GM23338 (cell line): ENCODE measurements around the gene BRINP2. TPM values are rescaled to one million over a fixed set of nuclear protein-coding genes. Genes with fewer than 3 reads are reported as not detected.

Source experiments
- ATAC-seq: fragments of 200-7000 bp; cut with Tn5 transposase; 3 replicates; pipeline ENCODE4 v1.9.1; 2020
- DNase-seq: peaks from one replicate; pipeline ENCODE4 v3.0.0-alpha.2; 2015; ENCODE audit warnings: low spot score
- H2AFZ ChIP-seq: fragments of 200-600 bp; sonication (generic); 2 replicates; pipeline ENCODE4 v1.8.0; 2016; ENCODE audit warnings: antibody characterized with exemption, mild to moderate bottlenecking, moderate library complexity
- H3F3A ChIP-seq: fragments of 200-600 bp; sonication (generic); replicated peaks from 2 replicates; pipeline ENCODE4 v1.8.0; 2017; ENCODE audit warnings: antibody characterized with exemption, mixed run types, low read depth
- H3K27ac ChIP-seq: fragments of 200-600 bp; sonication (generic); 2 replicates; pipeline ENCODE4 v1.6.1; 2016; ENCODE audit warnings: low read depth
- H3K27me3 ChIP-seq: fragments of 200-600 bp; sonication (generic); 2 replicates; pipeline ENCODE4 v1.8.0; 2016; ENCODE audit warnings: mild to moderate bottlenecking, mixed run types, moderate library complexity; ENCODE audit not compliant: insufficient read depth
- H3K36me3 ChIP-seq: fragments of 200-600 bp; sonication (generic); 2 replicates; pipeline ENCODE4 v1.8.0; 2016; ENCODE audit warnings: mild to moderate bottlenecking; ENCODE audit not compliant: insufficient read depth
- H3K4me1 ChIP-seq: fragments of 200-600 bp; sonication (generic); 2 replicates; pipeline ENCODE4 v1.8.0; 2016; ENCODE audit warnings: mild to moderate bottlenecking, moderate library complexity; ENCODE audit not compliant: insufficient read depth
- H3K4me2 ChIP-seq: fragments of 200-600 bp; sonication (generic); 2 replicates; pipeline ENCODE4 v1.7.1; 2017; ENCODE audit warnings: mixed run types
- H3K4me3 ChIP-seq: fragments of 200-600 bp; sonication (generic); 2 replicates; pipeline ENCODE4 v1.6.1; 2016; ENCODE audit warnings: mixed run types
- H3K79me2 ChIP-seq: fragments of 200-600 bp; sonication (generic); replicated peaks from 2 replicates; pipeline ENCODE4 v1.8.0; 2017; ENCODE audit warnings: mild to moderate bottlenecking; ENCODE audit not compliant: insufficient read depth
- H3K9me2 ChIP-seq: fragments of 200-600 bp; sonication (generic); 2 replicates; pipeline ENCODE4 v1.8.0; 2017; ENCODE audit not compliant: insufficient read depth
- H4K20me1 ChIP-seq: fragments of 200-600 bp; sonication (generic); replicated peaks from 2 replicates; pipeline ENCODE4 v1.8.0; 2017; ENCODE audit warnings: mild to moderate bottlenecking; ENCODE audit not compliant: insufficient read depth
- H3K27ac Mint-ChIP-seq: 2 replicates; pipeline ENCODE4 v1.8.0; 2020; ENCODE audit warnings: inconsistent platforms, mild to moderate bottlenecking, moderate library complexity, mixed read lengths
- H3K27me3 Mint-ChIP-seq: 3 replicates; pipeline ENCODE4 v1.8.0; 2022; ENCODE audit warnings: low read depth, mild to moderate bottlenecking, moderate library complexity, mixed read lengths, inconsistent platforms; ENCODE audit not compliant: insufficient read depth, poor library complexity
- H3K36me3 Mint-ChIP-seq: 3 replicates; pipeline ENCODE4 v1.8.0; 2021; ENCODE audit warnings: low read depth, mild to moderate bottlenecking, inconsistent platforms, moderate library complexity, mixed read lengths
- H3K4me1 Mint-ChIP-seq: 3 replicates; pipeline ENCODE4 v1.8.0; 2020; ENCODE audit warnings: mild to moderate bottlenecking, inconsistent platforms, mixed read lengths
- H3K4me3 Mint-ChIP-seq: 3 replicates; pipeline ENCODE4 v1.8.0; 2021; ENCODE audit warnings: moderate library complexity, mild to moderate bottlenecking, inconsistent platforms, mixed read lengths
- H3K9me3 Mint-ChIP-seq: 3 replicates; pipeline ENCODE4 v1.8.0; 2020; ENCODE audit warnings: moderate library complexity, mild to moderate bottlenecking, inconsistent platforms, mixed read lengths
- CTCF ChIP-seq, 2 experiments: fragments of 200-600 bp in 1 of 2; sonication (generic) in 1 of 2; conservative IDR thresholded peaks; 2 replicates each; pipeline versions ENCODE4 v1.5.1 to v1.6.1; 2016 to 2017; ENCODE audit warnings: antibody characterized with exemption in 2 of 2, low read depth in 2 of 2, mild to moderate bottlenecking in 2 of 2, moderate library complexity in 1 of 2
- EZH2 ChIP-seq: fragments of 200-600 bp; sonication (generic); IDR thresholded peaks from one replicate; pipeline ENCODE4 v1.8.0; 2017; ENCODE audit warnings: antibody characterized with exemption, mild to moderate bottlenecking, low read depth; ENCODE audit not compliant: unreplicated experiment
- EZH2phosphoT487 ChIP-seq: fragments of 200-600 bp; sonication (generic); IDR thresholded peaks from one replicate; pipeline ENCODE4 v1.8.1; 2018; ENCODE audit warnings: antibody characterized with exemption; ENCODE audit not compliant: unreplicated experiment
- POLR2AphosphoS5 ChIP-seq: IDR thresholded peaks from 2 replicates; pipeline ENCODE4 v1.6.1; 2016; ENCODE audit warnings: antibody characterized with exemption, low read depth
- STAT1 ChIP-seq: IDR thresholded peaks from one replicate; pipeline ENCODE4 v1.6.1; 2016; ENCODE audit warnings: antibody characterized with exemption; ENCODE audit not compliant: unreplicated experiment
- ZNF331 ChIP-seq: fragments of 250-450 bp; sonication (Bioruptor Pico); IDR thresholded peaks from 2 replicates; pipeline ENCODE4 v1.5.0; 2020; ENCODE audit warnings: low read depth, mild to moderate bottlenecking, moderate library complexity
- polyA plus RNA-seq: library from polyadenylated mRNA; unstranded; fragments of >200 nt; fragmentation: Nextera tagmentation; extraction: Ambion mirVana; gene quantifications from 2 replicates; pipeline ENCODE4 v1.2.1, GENCODE V29; 2016
- total RNA-seq: library from RNA; depleted of rRNA; stranded (reverse); fragments of >200 nt; shearing (Covaris generic); gene quantifications from 2 replicates; pipeline ENCODE4 v1.2.3, GENCODE V29; 2014
- TF ChIP-seq, protein P1 (sequence below): fragments of 250-450 bp; sonication (Bioruptor Pico); IDR thresholded peaks from 2 replicates; pipeline ENCODE4 v1.5.0; 2020; ENCODE audit warnings: mild to moderate bottlenecking, moderate library complexity
- TF ChIP-seq, protein P2 (sequence below): IDR thresholded peaks from one replicate; pipeline ENCODE4 v1.6.1; 2018; ENCODE audit warnings: antibody characterized with exemption; ENCODE audit not compliant: unreplicated experiment

BRINP2 gene
- total and polyA plus RNA-seq, 2 experiments from 2014 or later = 0.10 to 0.52 TPM

DNA sequence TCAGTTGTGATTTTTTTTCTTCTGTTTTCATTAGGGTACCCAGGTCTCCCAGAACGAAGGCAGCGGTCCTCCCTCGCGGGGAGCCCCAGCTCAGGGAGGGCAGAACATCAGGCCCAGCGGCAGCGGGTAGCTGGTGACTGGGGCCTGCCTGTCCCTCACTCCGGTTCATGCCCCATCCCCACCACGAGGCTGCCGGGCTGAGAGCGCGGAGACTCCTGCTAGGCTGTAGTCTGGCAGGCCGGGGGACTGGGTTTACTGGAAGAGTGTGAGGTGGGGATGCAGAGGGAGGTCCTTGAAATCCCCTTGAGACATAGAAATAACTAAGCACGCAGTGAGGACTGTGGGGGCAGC lies 10.5 kb downstream of the BRINP2 start (continued):
- TF ChIP-seq, protein P1, sequence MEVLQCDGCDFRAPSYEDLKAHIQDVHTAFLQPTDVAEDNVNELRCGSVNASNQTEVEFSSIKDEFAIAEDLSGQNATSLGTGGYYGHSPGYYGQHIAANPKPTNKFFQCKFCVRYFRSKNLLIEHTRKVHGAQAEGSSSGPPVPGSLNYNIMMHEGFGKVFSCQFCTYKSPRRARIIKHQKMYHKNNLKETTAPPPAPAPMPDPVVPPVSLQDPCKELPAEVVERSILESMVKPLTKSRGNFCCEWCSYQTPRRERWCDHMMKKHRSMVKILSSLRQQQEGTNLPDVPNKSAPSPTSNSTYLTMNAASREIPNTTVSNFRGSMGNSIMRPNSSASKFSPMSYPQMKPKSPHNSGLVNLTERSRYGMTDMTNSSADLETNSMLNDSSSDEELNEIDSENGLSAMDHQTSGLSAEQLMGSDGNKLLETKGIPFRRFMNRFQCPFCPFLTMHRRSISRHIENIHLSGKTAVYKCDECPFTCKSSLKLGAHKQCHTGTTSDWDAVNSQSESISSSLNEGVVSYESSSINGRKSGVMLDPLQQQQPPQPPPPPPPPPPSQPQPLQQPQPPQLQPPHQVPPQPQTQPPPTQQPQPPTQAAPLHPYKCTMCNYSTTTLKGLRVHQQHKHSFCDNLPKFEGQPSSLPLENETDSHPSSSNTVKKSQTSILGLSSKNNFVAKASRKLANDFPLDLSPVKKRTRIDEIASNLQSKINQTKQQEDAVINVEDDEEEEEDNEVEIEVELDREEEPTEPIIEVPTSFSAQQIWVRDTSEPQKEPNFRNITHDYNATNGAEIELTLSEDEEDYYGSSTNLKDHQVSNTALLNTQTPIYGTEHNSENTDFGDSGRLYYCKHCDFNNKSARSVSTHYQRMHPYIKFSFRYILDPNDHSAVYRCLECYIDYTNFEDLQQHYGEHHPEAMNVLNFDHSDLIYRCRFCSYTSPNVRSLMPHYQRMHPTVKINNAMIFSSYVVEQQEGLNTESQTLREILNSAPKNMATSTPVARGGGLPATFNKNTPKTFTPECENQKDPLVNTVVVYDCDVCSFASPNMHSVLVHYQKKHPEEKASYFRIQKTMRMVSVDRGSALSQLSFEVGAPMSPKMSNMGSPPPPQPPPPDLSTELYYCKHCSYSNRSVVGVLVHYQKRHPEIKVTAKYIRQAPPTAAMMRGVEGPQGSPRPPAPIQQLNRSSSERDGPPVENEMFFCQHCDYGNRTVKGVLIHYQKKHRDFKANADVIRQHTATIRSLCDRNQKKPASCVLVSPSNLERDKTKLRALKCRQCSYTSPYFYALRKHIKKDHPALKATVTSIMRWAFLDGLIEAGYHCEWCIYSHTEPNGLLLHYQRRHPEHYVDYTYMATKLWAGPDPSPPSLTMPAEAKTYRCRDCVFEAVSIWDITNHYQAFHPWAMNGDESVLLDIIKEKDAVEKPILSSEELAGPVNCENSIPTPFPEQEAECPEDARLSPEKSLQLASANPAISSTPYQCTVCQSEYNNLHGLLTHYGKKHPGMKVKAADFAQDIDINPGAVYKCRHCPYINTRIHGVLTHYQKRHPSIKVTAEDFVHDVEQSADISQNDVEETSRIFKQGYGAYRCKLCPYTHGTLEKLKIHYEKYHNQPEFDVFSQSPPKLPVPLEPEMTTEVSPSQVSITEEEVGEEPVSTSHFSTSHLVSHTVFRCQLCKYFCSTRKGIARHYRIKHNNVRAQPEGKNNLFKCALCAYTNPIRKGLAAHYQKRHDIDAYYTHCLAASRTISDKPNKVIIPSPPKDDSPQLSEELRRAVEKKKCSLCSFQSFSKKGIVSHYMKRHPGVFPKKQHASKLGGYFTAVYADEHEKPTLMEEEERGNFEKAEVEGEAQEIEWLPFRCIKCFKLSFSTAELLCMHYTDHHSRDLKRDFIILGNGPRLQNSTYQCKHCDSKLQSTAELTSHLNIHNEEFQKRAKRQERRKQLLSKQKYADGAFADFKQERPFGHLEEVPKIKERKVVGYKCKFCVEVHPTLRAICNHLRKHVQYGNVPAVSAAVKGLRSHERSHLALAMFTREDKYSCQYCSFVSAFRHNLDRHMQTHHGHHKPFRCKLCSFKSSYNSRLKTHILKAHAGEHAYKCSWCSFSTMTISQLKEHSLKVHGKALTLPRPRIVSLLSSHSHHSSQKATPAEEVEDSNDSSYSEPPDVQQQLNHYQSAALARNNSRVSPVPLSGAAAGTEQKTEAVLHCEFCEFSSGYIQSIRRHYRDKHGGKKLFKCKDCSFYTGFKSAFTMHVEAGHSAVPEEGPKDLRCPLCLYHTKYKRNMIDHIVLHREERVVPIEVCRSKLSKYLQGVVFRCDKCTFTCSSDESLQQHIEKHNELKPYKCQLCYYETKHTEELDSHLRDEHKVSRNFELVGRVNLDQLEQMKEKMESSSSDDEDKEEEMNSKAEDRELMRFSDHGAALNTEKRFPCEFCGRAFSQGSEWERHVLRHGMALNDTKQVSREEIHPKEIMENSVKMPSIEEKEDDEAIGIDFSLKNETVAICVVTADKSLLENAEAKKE = no peak
- TF ChIP-seq EZH2phosphoT487 (no peak), POLR2AphosphoS5 (no peak), EZH2 (no peak)
- TF ChIP-seq, protein P2, sequence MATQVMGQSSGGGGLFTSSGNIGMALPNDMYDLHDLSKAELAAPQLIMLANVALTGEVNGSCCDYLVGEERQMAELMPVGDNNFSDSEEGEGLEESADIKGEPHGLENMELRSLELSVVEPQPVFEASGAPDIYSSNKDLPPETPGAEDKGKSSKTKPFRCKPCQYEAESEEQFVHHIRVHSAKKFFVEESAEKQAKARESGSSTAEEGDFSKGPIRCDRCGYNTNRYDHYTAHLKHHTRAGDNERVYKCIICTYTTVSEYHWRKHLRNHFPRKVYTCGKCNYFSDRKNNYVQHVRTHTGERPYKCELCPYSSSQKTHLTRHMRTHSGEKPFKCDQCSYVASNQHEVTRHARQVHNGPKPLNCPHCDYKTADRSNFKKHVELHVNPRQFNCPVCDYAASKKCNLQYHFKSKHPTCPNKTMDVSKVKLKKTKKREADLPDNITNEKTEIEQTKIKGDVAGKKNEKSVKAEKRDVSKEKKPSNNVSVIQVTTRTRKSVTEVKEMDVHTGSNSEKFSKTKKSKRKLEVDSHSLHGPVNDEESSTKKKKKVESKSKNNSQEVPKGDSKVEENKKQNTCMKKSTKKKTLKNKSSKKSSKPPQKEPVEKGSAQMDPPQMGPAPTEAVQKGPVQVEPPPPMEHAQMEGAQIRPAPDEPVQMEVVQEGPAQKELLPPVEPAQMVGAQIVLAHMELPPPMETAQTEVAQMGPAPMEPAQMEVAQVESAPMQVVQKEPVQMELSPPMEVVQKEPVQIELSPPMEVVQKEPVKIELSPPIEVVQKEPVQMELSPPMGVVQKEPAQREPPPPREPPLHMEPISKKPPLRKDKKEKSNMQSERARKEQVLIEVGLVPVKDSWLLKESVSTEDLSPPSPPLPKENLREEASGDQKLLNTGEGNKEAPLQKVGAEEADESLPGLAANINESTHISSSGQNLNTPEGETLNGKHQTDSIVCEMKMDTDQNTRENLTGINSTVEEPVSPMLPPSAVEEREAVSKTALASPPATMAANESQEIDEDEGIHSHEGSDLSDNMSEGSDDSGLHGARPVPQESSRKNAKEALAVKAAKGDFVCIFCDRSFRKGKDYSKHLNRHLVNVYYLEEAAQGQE = no peak

GRCh38 chr1:177181631-177182291 lies 11.0 kb downstream of the BRINP2 start:
- Histone ChIP-seq H3K4me1 (peaks cover 6% of the 10 kb centered on the region; the same call in 1 of the 2 replicates), H3F3A (no peaks in the 10 kb centered on the region), H3K4me2 (peak overlapping the region; percentile 86), H3K4me3 (peak overlapping the region; percentile 60), H3K36me3 (no peaks in the 10 kb centered on the region), H3K79me2 (no peaks in the 10 kb centered on the region), H4K20me1 (no peaks in the 10 kb centered on the region), H2AFZ (peak overlapping the region; percentile 95), H3K27ac (no peak overlapping the region), H3K27me3 (peaks cover 41% of the 10 kb centered on the region), H3K9me2 (no peaks in the 10 kb centered on the region)
- Mint-ChIP-seq H3K4me3 (peak overlapping the region; percentile 77), H3K9me3 (no peaks in the 10 kb centered on the region), H3K4me1 (peaks cover 14% of the 10 kb centered on the region), H3K27ac (no peak overlapping the region), H3K36me3 (no peaks in the 10 kb centered on the region), H3K27me3 (peaks cover 24% of the 10 kb centered on the region)
- peak; percentile 89 for ATAC-seq
- TF ChIP-seq EZH2 (no peak), STAT1 (no peak), POLR2AphosphoS5 (no peak), EZH2phosphoT487 (no peak), ZNF331 (CRISPR knock-in tag) (no peak), CTCF (conservative IDR thresholded peaks at IDR 0.05; ENCODE audit: low read depth in 2 of 2) (peak; percentile 78 to 85)
- peak; percentile 92 for DNase-seq
